ENCODE results near the gene EIF4E3. TPM values are rescaled to one million over a fixed set of nuclear protein-coding genes. Genes with fewer than 3 reads are reported as not detected.
A peak's percentile ranks its signal among the peaks of the same experiment; 100 is the strongest.

Gene EIF4E3
- polyA plus RNA-seq, 2 of the 4 experiments (the other 2 are of a cell fraction): 2.3 to 5.5 TPM

GRCh38 chr3:71732637-71733036 is 7.4 kb upstream of the EIF4E3 start:
- ATAC-seq (no peak), FAIRE-seq (no peak), DNase-seq (ENCODE audit: low read depth in 1 of 2, low spot score in 1 of 2) (no peak)
- Histone ChIP-seq H3K9me3 (peaks cover 4% of the 10 kb centered on the region; the same call in 1 of the 3 replicates), H3K27ac (no peak overlapping the region), H3K4me1 (no peaks in the 10 kb centered on the region), H3K4me3 (no peak overlapping the region), H3K4me2 (no peak overlapping the region)
- ChIA-PET POLR2A (no interaction called here), CTCF (interaction anchor here (0.6 to 1.1 kb wide), 3 partner anchors 81 to 1089 kb away, joined by 3 to 4 read pairs (median 3); no protein-coding TSS in a partner anchor)
- TF ChIP-seq RNF2 (IDR thresholded peaks at IDR 0.05; ENCODE audit: borderline replicate concordance, low read depth): no peak
- no peak for TF ChIP-seq GATA3 (IDR thresholded peaks at IDR 0.05; ENCODE audit: borderline replicate concordance)
- TF ChIP-seq ZC3H11A (IDR thresholded peaks at IDR 0.05): no peak
- no peak for TF ChIP-seq USF2 (IDR thresholded peaks at IDR 0.05)
- no peak for TF ChIP-seq HEYL (CRISPR knock-in tag; IDR thresholded peaks at IDR 0.05)
- no peak for TF ChIP-seq EHMT2 (IDR thresholded peaks at IDR 0.05; ENCODE audit: low read depth)
- no peak for TF ChIP-seq CHD4 (IDR thresholded peaks at IDR 0.05; ENCODE audit: borderline replicate concordance)
- TF ChIP-seq KDM1A (IDR thresholded peaks at IDR 0.05; ENCODE audit: low read depth): no peak
- TF ChIP-seq ZFP36 (IDR thresholded peaks at IDR 0.05; ENCODE audit: borderline replicate concordance, partially characterized antibody): no peak
- no peak for TF ChIP-seq ESRRA (IDR thresholded peaks at IDR 0.05; ENCODE audit: borderline replicate concordance, low read length)
- TF ChIP-seq KDM5A (IDR thresholded peaks at IDR 0.05): no peak
- no peak for TF ChIP-seq HMGXB4 (CRISPR knock-in tag; IDR thresholded peaks at IDR 0.05; ENCODE audit: borderline replicate concordance)
- TF ChIP-seq POLR2AphosphoS2 (conservative IDR thresholded peaks at IDR 0.05; ENCODE audit: low read length): no peak
- TF ChIP-seq PBX3 (IDR thresholded peaks at IDR 0.05): no peak
- WGBS (ENCODE audit: missing lambda C conversion rate): 41% methylated on average over 4 of the region's 4 CpGs

- no peak for ATAC-seq
- Histone ChIP-seq H3K4me3 (no peak overlapping the region), H3K27ac (no peak overlapping the region), H3K4me2 (no peak overlapping the region), H3K9me3 (no peaks in the 10 kb centered on the region), H3K4me1 (peaks cover 7% of the 10 kb centered on the region)
- POLR2A ChIA-PET: no interaction called here
- no peak for FAIRE-seq
- TF ChIP-seq HOXB13 (CRISPR knock-in tag; IDR thresholded peaks at IDR 0.05; ENCODE audit: low read depth): no peak
- no peak for TF ChIP-seq GATA3 (IDR thresholded peaks at IDR 0.05; ENCODE audit: borderline replicate concordance)
- TF ChIP-seq RARB (CRISPR knock-in tag; IDR thresholded peaks at IDR 0.05): no peak
- TF ChIP-seq HES2 (IDR thresholded peaks at IDR 0.05): no peak
- no peak for TF ChIP-seq USF2 (IDR thresholded peaks at IDR 0.05)
- no peak for TF ChIP-seq CBX2 (IDR thresholded peaks at IDR 0.05; ENCODE audit: borderline replicate concordance, low read depth)
- TF ChIP-seq KDM5A (IDR thresholded peaks at IDR 0.05): no peak
- no peak for TF ChIP-seq JUNB (IDR thresholded peaks at IDR 0.05)
- TF ChIP-seq POLR2A (IDR thresholded peaks at IDR 0.05; ENCODE audit: low read length): no peak
- no peak for TF ChIP-seq JUN (IDR thresholded peaks at IDR 0.05)
- no peak for TF ChIP-seq ELK1 (IDR thresholded peaks at IDR 0.05; ENCODE audit: low read depth, low read length)
- no peak for TF ChIP-seq ESRRA (IDR thresholded peaks at IDR 0.05; ENCODE audit: borderline replicate concordance, low read length)
- TF ChIP-seq HDAC2 (IDR thresholded peaks at IDR 0.05): no peak
- TF ChIP-seq CEBPB (IDR thresholded peaks at IDR 0.05): no peak
- TF ChIP-seq REST (IDR thresholded peaks at IDR 0.05): no peak
- TF ChIP-seq NPAS2 (CRISPR knock-in tag; IDR thresholded peaks at IDR 0.05; ENCODE audit: borderline replicate concordance): no peak
- CTCF ChIA-PET: interaction anchor here (0.6 to 3.6 kb wide), 30 partner anchors 8 to 1358 kb away, joined by 3 to 21 read pairs (median 5); partner anchors contain the start of gene GPR27
- DNase-seq (ENCODE audit: low read depth in 1 of 2, low spot score in 1 of 2): peak in 1 of 2 experiments; percentile 14
- 44% methylated on average over 4 of the region's 4 CpGs for WGBS (ENCODE audit: missing lambda C conversion rate)
Measured at GRCh38 chr3:71728632-71729342, 3.6 kb upstream of the EIF4E3 start.

Data from A549 (cell line).